H9 (cell line): ENCODE results near the gene RPS24. TPM values are rescaled to one million over a fixed set of nuclear protein-coding genes. Genes with fewer than 3 reads are reported as not detected.

Experiments
- DNase-seq: peaks from one replicate; pipeline ENCODE4 v3.0.0-alpha.2; 2017
- H2AFZ ChIP-seq: one replicate; pipeline ENCODE4 v1.6.1; 2013; ENCODE audit warnings: mild to moderate bottlenecking, low read length, control low read depth, moderate library complexity
- H2AK5ac ChIP-seq: 2 replicates; pipeline ENCODE4 v1.6.1; 2013; ENCODE audit warnings: low read length, control low read depth, mixed read lengths; ENCODE audit not compliant: insufficient read length
- H2BK120ac ChIP-seq: one replicate; pipeline ENCODE4 v1.6.1; 2013; ENCODE audit warnings: low read depth, mild to moderate bottlenecking, low read length, control low read depth, inconsistent platforms; ENCODE audit not compliant: poor library complexity, severe bottlenecking
- H2BK12ac ChIP-seq: 2 replicates; pipeline ENCODE4 v1.6.1; 2013; ENCODE audit warnings: low read length, control low read depth, mixed read lengths, low read depth; ENCODE audit not compliant: insufficient read length
- H2BK15ac ChIP-seq: 2 replicates; pipeline ENCODE4 v1.6.1; 2013; ENCODE audit warnings: low read depth, low read length, control low read depth
- H2BK20ac ChIP-seq: one replicate; pipeline ENCODE4 v1.6.1; 2013; ENCODE audit warnings: low read depth, mild to moderate bottlenecking, low read length, control low read depth, inconsistent platforms; ENCODE audit not compliant: poor library complexity, severe bottlenecking
- H2BK5ac ChIP-seq: 2 replicates; pipeline ENCODE4 v1.6.1; 2013; ENCODE audit warnings: low read length, control low read depth, mixed read lengths; ENCODE audit not compliant: insufficient read length
- H3K14ac ChIP-seq: 2 replicates; pipeline ENCODE4 v1.6.1; 2013; ENCODE audit warnings: low read length, control low read depth; ENCODE audit not compliant: insufficient read depth
- H3K18ac ChIP-seq: 2 replicates; pipeline ENCODE4 v1.6.1; 2013; ENCODE audit warnings: low read depth, mild to moderate bottlenecking, mixed read lengths, low read length, control low read depth; ENCODE audit not compliant: insufficient read length
- H3K23ac ChIP-seq: 2 replicates; pipeline ENCODE4 v1.6.1; 2013; ENCODE audit warnings: low read length, control low read depth, mixed read lengths, low read depth; ENCODE audit not compliant: insufficient read length
- H3K23me2 ChIP-seq: 2 replicates; pipeline ENCODE4 v1.6.1; 2013; ENCODE audit warnings: low read depth, mild to moderate bottlenecking, mixed read lengths, low read length, control low read depth; ENCODE audit not compliant: insufficient read length, poor library complexity, severe bottlenecking
- H3K27ac ChIP-seq: 2 replicates; pipeline ENCODE4 v1.5.1; 2013; ENCODE audit warnings: low read length, control low read depth, mixed read lengths, low read depth; ENCODE audit not compliant: insufficient read length
- H3K27me3 ChIP-seq: 2 replicates; pipeline ENCODE4 v1.6.1; 2013; ENCODE audit warnings: low read length, control low read depth, inconsistent platforms; ENCODE audit not compliant: insufficient read depth
- H3K4ac ChIP-seq: 2 replicates; pipeline ENCODE4 v1.6.1; 2013; ENCODE audit warnings: low read depth, mild to moderate bottlenecking, control low read depth, inconsistent platforms, low read length, moderate library complexity
- H3K4me1 ChIP-seq: 2 replicates; pipeline ENCODE4 v1.6.1; 2013; ENCODE audit warnings: low read length, control low read depth, inconsistent platforms; ENCODE audit not compliant: insufficient read depth
- H3K4me2 ChIP-seq: 2 replicates; pipeline ENCODE4 v1.6.1; 2013; ENCODE audit warnings: low read length, control low read depth, mixed read lengths; ENCODE audit not compliant: insufficient read length, insufficient read depth
- H3K56ac ChIP-seq: 2 replicates; pipeline ENCODE4 v1.6.1; 2013; ENCODE audit warnings: low read depth, mild to moderate bottlenecking, mixed read lengths, low read length, control low read depth; ENCODE audit not compliant: insufficient read length
- H3K79me1 ChIP-seq: 2 replicates; pipeline ENCODE4 v1.6.1; 2013; ENCODE audit warnings: low read depth, mild to moderate bottlenecking, moderate library complexity, low read length, control low read depth, inconsistent platforms; ENCODE audit not compliant: insufficient read depth, poor library complexity, severe bottlenecking
- H3K79me2 ChIP-seq: 2 replicates; pipeline ENCODE4 v1.6.1; 2013; ENCODE audit warnings: low read length, control low read depth, inconsistent platforms; ENCODE audit not compliant: insufficient read depth
- H3K9ac ChIP-seq: 2 replicates; pipeline ENCODE4 v1.6.1; 2013; ENCODE audit warnings: low read length, control low read depth, mixed read lengths; ENCODE audit not compliant: insufficient read length; ENCODE audit errors: extremely low read depth
- H3K9me3 ChIP-seq: one replicate; pipeline ENCODE4 v1.6.1; 2013; ENCODE audit warnings: low read depth, low read length, inconsistent platforms; ENCODE audit not compliant: control insufficient read depth
- H3T11ph ChIP-seq: one replicate; pipeline ENCODE4 v1.6.1; 2013; ENCODE audit warnings: mild to moderate bottlenecking, low read length, control low read depth, inconsistent platforms
- H4K20me1 ChIP-seq: one replicate; pipeline ENCODE4 v1.6.1; 2013; ENCODE audit not compliant: control insufficient read depth, insufficient read length, insufficient read depth
- H4K5ac ChIP-seq: 2 replicates; pipeline ENCODE4 v1.6.1; 2013; ENCODE audit warnings: low read depth, mild to moderate bottlenecking, mixed read lengths, low read length, control low read depth; ENCODE audit not compliant: insufficient read length
- H4K8ac ChIP-seq: replicated peaks from 2 replicates; pipeline ENCODE4 v1.6.1; 2013; ENCODE audit warnings: low read length, control low read depth, mixed read lengths, low read depth; ENCODE audit not compliant: insufficient read length
- H4K91ac ChIP-seq: 2 replicates; pipeline ENCODE4 v1.6.1; 2013; ENCODE audit warnings: low read depth, mild to moderate bottlenecking, moderate library complexity, mixed read lengths, low read length, control low read depth; ENCODE audit not compliant: insufficient read length
- H3K27ac Mint-ChIP-seq, 3 experiments: 2 replicates in 2 of 3; 3 replicates in 1 of 3; pipeline ENCODE4 v1.8.0; 2020 to 2021; ENCODE audit warnings: mixed read lengths in 3 of 3, mild to moderate bottlenecking in 1 of 3, moderate library complexity in 1 of 3
- H3K27me3 Mint-ChIP-seq: 2 replicates; pipeline ENCODE4 v1.8.0; 2021; ENCODE audit warnings: low read depth, mild to moderate bottlenecking, moderate library complexity, mixed read lengths
- H3K36me3 Mint-ChIP-seq, 3 experiments: 2 replicates in 2 of 3; 3 replicates in 1 of 3; pipeline ENCODE4 v1.8.0; 2020 to 2021; ENCODE audit warnings: low read depth in 3 of 3, mixed read lengths in 3 of 3; ENCODE audit not compliant: insufficient read depth in 1 of 3
- H3K4me1 Mint-ChIP-seq, 2 experiments: 2 replicates each; pipeline ENCODE4 v1.8.0; 2020; ENCODE audit warnings: mixed read lengths in 2 of 2
- H3K4me3 Mint-ChIP-seq, 2 experiments: 2 replicates in 1 of 2; 3 replicates in 1 of 2; pipeline ENCODE4 v1.8.0; 2020 to 2021; ENCODE audit warnings: mild to moderate bottlenecking in 2 of 2, mixed read lengths in 2 of 2, moderate library complexity in 1 of 2
- H3K9me3 Mint-ChIP-seq, 2 experiments: 2 replicates in 1 of 2; 3 replicates in 1 of 2; pipeline ENCODE4 v1.8.0; 2020; ENCODE audit warnings: mild to moderate bottlenecking in 2 of 2, mixed read lengths in 2 of 2, moderate library complexity in 1 of 2
- WGBS: extraction: QIAGEN DNeasy Blood & Tissue Kit; methylation state at CpG from one replicate; pipeline ENCODE4 v1.1.7; 2013; ENCODE audit warnings: missing lambda C conversion rate, low lambda C conversion rate, mixed read lengths; ENCODE audit not compliant: insufficient read length; ENCODE audit errors: extremely low coverage; 5-methylcytosine and 5-hydroxymethylcytosine counted together
- total RNA-seq: library from RNA; stranded (reverse); gene quantifications from 2 replicates; pipeline ENCODE4 v1.2.1, GENCODE V29; 2021
- TF ChIP-seq, protein P1 (sequence below): fragments of 200-600 bp; sonication (generic); conservative IDR thresholded peaks from 3 replicates; pipeline ENCODE4 v1.8.0; 2021; ENCODE audit warnings: antibody characterized with exemption, mild to moderate bottlenecking

The RPS24 gene
- total RNA-seq, 1 experiment from 2014 or later = 1,966 TPM

DNA sequence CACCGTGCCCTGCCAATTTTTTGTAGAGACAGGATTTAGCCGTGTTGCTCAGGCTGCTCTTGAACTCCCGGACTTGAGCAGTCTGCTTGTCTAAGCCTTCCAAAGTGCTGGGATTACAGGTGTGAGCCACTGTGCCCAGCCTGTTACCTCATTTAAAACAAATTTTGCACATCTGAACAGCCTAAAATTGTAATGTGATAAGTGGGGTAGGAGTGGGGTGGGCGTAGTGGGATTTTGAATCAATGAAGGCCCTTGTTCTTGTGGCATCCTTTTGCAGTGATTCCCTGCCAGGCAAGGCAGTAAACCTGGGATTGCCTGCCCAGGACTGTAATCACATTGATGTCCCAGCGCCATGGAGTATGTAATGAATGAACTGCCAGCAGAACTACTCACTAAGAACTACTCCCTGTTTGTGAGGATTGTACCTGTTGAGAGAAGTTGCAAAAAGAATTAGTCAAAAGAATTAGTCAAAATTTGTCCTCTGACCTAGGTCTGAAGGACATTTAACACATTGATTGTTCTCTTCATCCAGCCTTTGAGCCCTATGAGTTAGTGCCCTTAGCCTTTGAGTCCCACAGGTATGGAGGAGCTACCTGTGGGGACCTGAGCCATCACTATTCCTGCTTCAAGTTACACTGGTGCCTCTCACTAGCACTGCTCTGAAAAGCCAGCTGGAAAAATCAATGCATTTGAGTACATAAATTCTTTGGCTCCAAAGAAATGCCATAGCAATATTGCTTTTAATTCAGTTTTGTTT is 5.3 kb downstream of the RPS24 start:
- no peak overlapping the region for H3K23ac ChIP-seq
- H2BK12ac ChIP-seq = no peak overlapping the region
- H3K9me3 ChIP-seq = no peaks in the 10 kb centered on the region
- TF ChIP-seq, protein P1, sequence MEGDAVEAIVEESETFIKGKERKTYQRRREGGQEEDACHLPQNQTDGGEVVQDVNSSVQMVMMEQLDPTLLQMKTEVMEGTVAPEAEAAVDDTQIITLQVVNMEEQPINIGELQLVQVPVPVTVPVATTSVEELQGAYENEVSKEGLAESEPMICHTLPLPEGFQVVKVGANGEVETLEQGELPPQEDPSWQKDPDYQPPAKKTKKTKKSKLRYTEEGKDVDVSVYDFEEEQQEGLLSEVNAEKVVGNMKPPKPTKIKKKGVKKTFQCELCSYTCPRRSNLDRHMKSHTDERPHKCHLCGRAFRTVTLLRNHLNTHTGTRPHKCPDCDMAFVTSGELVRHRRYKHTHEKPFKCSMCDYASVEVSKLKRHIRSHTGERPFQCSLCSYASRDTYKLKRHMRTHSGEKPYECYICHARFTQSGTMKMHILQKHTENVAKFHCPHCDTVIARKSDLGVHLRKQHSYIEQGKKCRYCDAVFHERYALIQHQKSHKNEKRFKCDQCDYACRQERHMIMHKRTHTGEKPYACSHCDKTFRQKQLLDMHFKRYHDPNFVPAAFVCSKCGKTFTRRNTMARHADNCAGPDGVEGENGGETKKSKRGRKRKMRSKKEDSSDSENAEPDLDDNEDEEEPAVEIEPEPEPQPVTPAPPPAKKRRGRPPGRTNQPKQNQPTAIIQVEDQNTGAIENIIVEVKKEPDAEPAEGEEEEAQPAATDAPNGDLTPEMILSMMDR = no peak
- H4K91ac ChIP-seq = no peak overlapping the region
- H3K23me2 ChIP-seq = peaks cover 5% of the 10 kb centered on the region
- H2AK5ac ChIP-seq = no peak overlapping the region
- H3T11ph ChIP-seq = no peak overlapping the region
- Mint-ChIP-seq H3K4me3 (peak overlapping the region; percentile 47 to 53), H3K27me3 (no peaks in the 10 kb centered on the region; the same call in 1 of the 2 replicates), H3K36me3 (peaks cover 71 to 94% (median 85%) of the 10 kb centered on the region in 3 experiments), H3K27ac (peak overlapping the region in 2 of 3 experiments; percentile 7 to 88; a peak in 5 of 7 replicates), H3K4me1 (peaks cover 71 to 73% of the 10 kb centered on the region in 2 experiments), H3K9me3 (no peaks in the 10 kb centered on the region; a peak in 1 of 5 replicates)
- H3K79me2 ChIP-seq = peaks cover 26% of the 10 kb centered on the region
- peaks cover 3% of the 10 kb centered on the region for H3K79me1 ChIP-seq
- H4K8ac ChIP-seq = no peak overlapping the region
- no peak overlapping the region for H2BK5ac ChIP-seq
- no peak overlapping the region for H3K9ac ChIP-seq
- no peak overlapping the region for H2BK120ac ChIP-seq
- no peak overlapping the region for H4K5ac ChIP-seq
- no peak overlapping the region for H2BK20ac ChIP-seq
- H3K14ac ChIP-seq = no peak overlapping the region
- H3K4me1 ChIP-seq = peaks cover 2% of the 10 kb centered on the region; the same call in 1 of the 2 replicates
- no peak overlapping the region for H3K4ac ChIP-seq
- H3K4me2 ChIP-seq = peak overlapping the region; percentile 20
- no CpG with 5 or more reads among the region's 5 CpGs for WGBS
- no peak for DNase-seq
- no peak overlapping the region for H3K56ac ChIP-seq
- H2BK15ac ChIP-seq = no peak overlapping the region
- no peak overlapping the region for H2AFZ ChIP-seq
- no peak overlapping the region for H3K18ac ChIP-seq
- peaks cover 5% of the 10 kb centered on the region for H4K20me1 ChIP-seq
- H3K27ac ChIP-seq = no peak overlapping the region
- no peaks in the 10 kb centered on the region for H3K27me3 ChIP-seq
